Ishikawa (cell line): ENCODE data around the gene TAAR6.

Source experiments
- CEBPB ChIP-seq: IDR thresholded peaks from 2 replicates; pipeline ENCODE4 v1.6.1; 2012
- MAX ChIP-seq: IDR thresholded peaks from 2 replicates; pipeline ENCODE4 v1.6.1; 2012
- TEAD4 ChIP-seq: IDR thresholded peaks from 2 replicates; pipeline ENCODE4 v1.6.1; 2012

- TF ChIP-seq CEBPB = no peak
- TF ChIP-seq MAX = no peak
- no peak for TF ChIP-seq TEAD4
These were observed 37.6 kb downstream of the TAAR6 start for GRCh38 chr6:132607544-132608233.
